Measurements from ENCODE around the gene F3.
"Not testable (repeated sequence)": the region's sequence is repeated elsewhere in the genome, so short reads cannot be mapped to it uniquely, and the experiment has no call there.

The F3 gene

DNA sequence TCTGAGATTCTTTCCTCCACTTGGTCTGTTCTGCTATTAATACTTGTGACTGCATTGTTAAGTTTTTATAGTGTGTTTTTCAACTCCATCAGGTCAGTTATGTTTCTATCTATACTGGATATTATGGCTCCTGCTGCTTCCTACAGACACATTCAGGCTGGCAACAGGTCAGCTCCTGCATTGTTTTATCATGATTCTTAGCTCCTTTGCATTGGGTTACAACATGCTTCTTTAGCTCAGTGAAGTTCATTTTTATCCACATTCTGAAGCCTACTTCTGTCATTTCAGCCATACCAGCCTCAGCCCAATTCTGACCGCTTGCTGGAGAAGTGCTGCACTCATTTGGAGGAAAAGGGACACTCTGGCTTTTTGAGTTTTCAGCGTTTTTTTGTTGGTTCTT, 37.3 kb upstream of the F3 start:
- Histone ChIP-seq H3K27me3 (ENCODE audit: control insufficient read depth, low read length) (no peaks in the 10 kb centered on the region), H3K4me3 (ENCODE audit: low read length) (no peak overlapping the region), H3K9me3 (ENCODE audit: control insufficient read depth, insufficient read depth, low read length) (no peaks in the 10 kb centered on the region), H3K4me2 (ENCODE audit: low read length) (no peak overlapping the region), H3K27ac (ENCODE audit: low read depth, low read length) (no peak overlapping the region), H3K9me2 (replicated peaks; ENCODE audit: control insufficient read depth, low read length) (no peaks in the 10 kb centered on the region), H3K4me1 (ENCODE audit: control insufficient read depth, low read length) (no peaks in the 10 kb centered on the region), H3K36me3 (ENCODE audit: control insufficient read depth, low read length) (no peaks in the 10 kb centered on the region), H3F3A (ENCODE audit: control insufficient read depth, insufficient read depth) (no peaks in the 10 kb centered on the region), H3K79me2 (ENCODE audit: control insufficient read depth, low read length) (no peaks in the 10 kb centered on the region), H4K20me1 (ENCODE audit: control insufficient read depth, insufficient read depth, low read depth, low read length) (no peaks in the 10 kb centered on the region)
- TF ChIP-seq, protein P1, sequence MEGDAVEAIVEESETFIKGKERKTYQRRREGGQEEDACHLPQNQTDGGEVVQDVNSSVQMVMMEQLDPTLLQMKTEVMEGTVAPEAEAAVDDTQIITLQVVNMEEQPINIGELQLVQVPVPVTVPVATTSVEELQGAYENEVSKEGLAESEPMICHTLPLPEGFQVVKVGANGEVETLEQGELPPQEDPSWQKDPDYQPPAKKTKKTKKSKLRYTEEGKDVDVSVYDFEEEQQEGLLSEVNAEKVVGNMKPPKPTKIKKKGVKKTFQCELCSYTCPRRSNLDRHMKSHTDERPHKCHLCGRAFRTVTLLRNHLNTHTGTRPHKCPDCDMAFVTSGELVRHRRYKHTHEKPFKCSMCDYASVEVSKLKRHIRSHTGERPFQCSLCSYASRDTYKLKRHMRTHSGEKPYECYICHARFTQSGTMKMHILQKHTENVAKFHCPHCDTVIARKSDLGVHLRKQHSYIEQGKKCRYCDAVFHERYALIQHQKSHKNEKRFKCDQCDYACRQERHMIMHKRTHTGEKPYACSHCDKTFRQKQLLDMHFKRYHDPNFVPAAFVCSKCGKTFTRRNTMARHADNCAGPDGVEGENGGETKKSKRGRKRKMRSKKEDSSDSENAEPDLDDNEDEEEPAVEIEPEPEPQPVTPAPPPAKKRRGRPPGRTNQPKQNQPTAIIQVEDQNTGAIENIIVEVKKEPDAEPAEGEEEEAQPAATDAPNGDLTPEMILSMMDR (IDR thresholded peaks at IDR 0.05; ENCODE audit: low read depth, low read length, poor library complexity, severe bottlenecking): no peak
- TF ChIP-seq EZH2phosphoT487 (IDR thresholded peaks at IDR 0.05; ENCODE audit: borderline replicate concordance, low read length): no peak

GRCh38 chr1:94573917-94574316, 32.4 kb upstream of the F3 start:
- not testable (repeated sequence) for H3K9me2 ChIP-seq (replicated peaks; ENCODE audit: control insufficient read depth, low read length); H3K36me3 ChIP-seq (ENCODE audit: control insufficient read depth, low read length); H3K4me3 ChIP-seq (ENCODE audit: low read length); H3K79me2 ChIP-seq (ENCODE audit: control insufficient read depth, low read length); H4K20me1 ChIP-seq (ENCODE audit: control insufficient read depth, insufficient read depth, low read depth, low read length); H3K4me2 ChIP-seq (ENCODE audit: low read length); H3K27ac ChIP-seq (ENCODE audit: low read depth, low read length); H3F3A ChIP-seq (ENCODE audit: control insufficient read depth, insufficient read depth); H3K27me3 ChIP-seq (ENCODE audit: control insufficient read depth, low read length); H3K9me3 ChIP-seq (ENCODE audit: control insufficient read depth, insufficient read depth, low read length); H3K4me1 ChIP-seq (ENCODE audit: control insufficient read depth, low read length)

- no peak overlapping the region for H3K4me2 ChIP-seq (ENCODE audit: low read length)
- H4K20me1 ChIP-seq (ENCODE audit: control insufficient read depth, insufficient read depth, low read depth, low read length): no peaks in the 10 kb centered on the region
- no peaks in the 10 kb centered on the region for H3K27me3 ChIP-seq (ENCODE audit: control insufficient read depth, low read length)
- H3K4me3 ChIP-seq (ENCODE audit: low read length): no peak overlapping the region
- H3K27ac ChIP-seq (ENCODE audit: low read depth, low read length): no peak overlapping the region
- H3K4me1 ChIP-seq (ENCODE audit: control insufficient read depth, low read length): no peaks in the 10 kb centered on the region
- no peaks in the 10 kb centered on the region for H3K36me3 ChIP-seq (ENCODE audit: control insufficient read depth, low read length)
- no peaks in the 10 kb centered on the region for H3K9me3 ChIP-seq (ENCODE audit: control insufficient read depth, insufficient read depth, low read length)
- H3F3A ChIP-seq (ENCODE audit: control insufficient read depth, insufficient read depth): no peaks in the 10 kb centered on the region
- TF ChIP-seq, protein P1 (IDR thresholded peaks at IDR 0.05; ENCODE audit: low read depth, low read length, poor library complexity, severe bottlenecking): no peak
- TF ChIP-seq EZH2phosphoT487 (IDR thresholded peaks at IDR 0.05; ENCODE audit: borderline replicate concordance, low read length): no peak
- H3K9me2 ChIP-seq (replicated peaks; ENCODE audit: control insufficient read depth, low read length): no peaks in the 10 kb centered on the region
- no peaks in the 10 kb centered on the region for H3K79me2 ChIP-seq (ENCODE audit: control insufficient read depth, low read length)
Measured at GRCh38 chr1:94572780-94573179, 31.2 kb upstream of the F3 start.

GRCh38 chr1:94570965-94571364, 29.4 kb upstream of the F3 start:
- H3K27ac ChIP-seq (ENCODE audit: low read depth, low read length); H3K4me1 ChIP-seq (ENCODE audit: control insufficient read depth, low read length); H3K27me3 ChIP-seq (ENCODE audit: control insufficient read depth, low read length); H3K79me2 ChIP-seq (ENCODE audit: control insufficient read depth, low read length); H3K4me3 ChIP-seq (ENCODE audit: low read length); H4K20me1 ChIP-seq (ENCODE audit: control insufficient read depth, insufficient read depth, low read depth, low read length); H3F3A ChIP-seq (ENCODE audit: control insufficient read depth, insufficient read depth); H3K4me2 ChIP-seq (ENCODE audit: low read length); H3K9me3 ChIP-seq (ENCODE audit: control insufficient read depth, insufficient read depth, low read length); H3K9me2 ChIP-seq (replicated peaks; ENCODE audit: control insufficient read depth, low read length); H3K36me3 ChIP-seq (ENCODE audit: control insufficient read depth, low read length): not testable (repeated sequence)

- not testable (repeated sequence) for H3K4me1 ChIP-seq (ENCODE audit: control insufficient read depth, low read length); H3K27ac ChIP-seq (ENCODE audit: low read depth, low read length); H3K36me3 ChIP-seq (ENCODE audit: control insufficient read depth, low read length); H3K9me3 ChIP-seq (ENCODE audit: control insufficient read depth, insufficient read depth, low read length); H3K79me2 ChIP-seq (ENCODE audit: control insufficient read depth, low read length); H3K4me3 ChIP-seq (ENCODE audit: low read length); H3F3A ChIP-seq (ENCODE audit: control insufficient read depth, insufficient read depth); H4K20me1 ChIP-seq (ENCODE audit: control insufficient read depth, insufficient read depth, low read depth, low read length); H3K4me2 ChIP-seq (ENCODE audit: low read length); H3K9me2 ChIP-seq (replicated peaks; ENCODE audit: control insufficient read depth, low read length); H3K27me3 ChIP-seq (ENCODE audit: control insufficient read depth, low read length)
Measured at GRCh38 chr1:94568806-94569205, 27.2 kb upstream of the F3 start.

DNA sequence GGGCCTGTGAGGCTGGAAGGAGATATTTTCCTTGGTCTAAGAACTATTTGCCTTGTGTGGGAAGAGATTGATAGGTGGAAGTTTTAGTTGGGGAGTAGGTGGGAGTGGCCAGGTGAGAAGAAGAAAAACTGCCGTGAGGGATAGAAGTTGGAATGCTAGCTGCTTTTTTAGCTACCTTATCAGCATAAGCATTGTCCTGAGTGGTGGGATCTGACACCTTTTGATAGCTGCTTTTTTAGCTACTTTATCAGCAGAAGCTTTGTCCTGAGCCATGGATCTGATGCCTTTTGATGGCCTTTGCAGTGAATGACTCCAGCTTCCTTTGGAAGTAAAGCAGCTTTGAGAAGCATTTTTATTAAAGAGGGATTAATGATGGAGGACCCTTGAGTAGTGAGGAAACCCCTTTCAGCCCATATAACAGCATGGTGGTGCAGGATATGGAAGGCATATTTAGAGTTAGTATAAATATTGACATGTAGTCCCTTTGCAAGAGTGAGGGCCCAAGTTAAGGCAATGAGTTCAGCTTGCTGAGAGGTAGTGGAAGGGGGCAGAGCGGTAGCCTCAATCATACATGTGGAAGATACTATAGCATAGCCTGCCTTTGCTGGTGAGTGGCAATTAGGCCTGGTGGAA, 26.5 kb upstream of the F3 start:
- not testable (repeated sequence) for H3K4me3 ChIP-seq (ENCODE audit: low read length); H3K79me2 ChIP-seq (ENCODE audit: control insufficient read depth, low read length); H3F3A ChIP-seq (ENCODE audit: control insufficient read depth, insufficient read depth); H3K4me1 ChIP-seq (ENCODE audit: control insufficient read depth, low read length); H3K9me2 ChIP-seq (replicated peaks; ENCODE audit: control insufficient read depth, low read length); H3K27me3 ChIP-seq (ENCODE audit: control insufficient read depth, low read length); H3K36me3 ChIP-seq (ENCODE audit: control insufficient read depth, low read length); H3K27ac ChIP-seq (ENCODE audit: low read depth, low read length); H4K20me1 ChIP-seq (ENCODE audit: control insufficient read depth, insufficient read depth, low read depth, low read length); H3K9me3 ChIP-seq (ENCODE audit: control insufficient read depth, insufficient read depth, low read length); H3K4me2 ChIP-seq (ENCODE audit: low read length)

DNA sequence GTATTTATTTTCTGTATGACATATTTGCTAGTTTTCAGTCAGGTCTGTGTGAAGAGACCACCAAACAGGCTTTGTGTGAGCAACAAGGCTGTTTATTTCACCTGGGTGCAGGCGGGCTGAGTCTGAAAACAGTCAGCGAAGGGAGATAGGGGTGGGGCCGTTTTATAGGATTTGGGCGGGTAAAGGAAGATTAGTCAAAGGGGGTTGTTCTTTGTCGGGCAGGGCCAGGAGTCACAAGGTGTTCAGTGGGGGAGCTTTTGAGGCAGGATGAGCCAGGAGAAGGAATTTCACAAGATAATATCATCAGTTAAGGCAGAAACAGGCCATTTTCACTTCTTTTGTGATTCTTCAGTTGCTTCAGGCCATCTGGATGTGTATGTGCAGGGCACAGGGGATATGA, 24.9 kb upstream of the F3 start:
- H3K27me3 ChIP-seq (ENCODE audit: control insufficient read depth, low read length); H3K4me3 ChIP-seq (ENCODE audit: low read length); H3F3A ChIP-seq (ENCODE audit: control insufficient read depth, insufficient read depth); H3K27ac ChIP-seq (ENCODE audit: low read depth, low read length); H3K36me3 ChIP-seq (ENCODE audit: control insufficient read depth, low read length); H3K9me2 ChIP-seq (replicated peaks; ENCODE audit: control insufficient read depth, low read length); H3K4me2 ChIP-seq (ENCODE audit: low read length); H3K79me2 ChIP-seq (ENCODE audit: control insufficient read depth, low read length); H3K4me1 ChIP-seq (ENCODE audit: control insufficient read depth, low read length); H4K20me1 ChIP-seq (ENCODE audit: control insufficient read depth, insufficient read depth, low read depth, low read length); H3K9me3 ChIP-seq (ENCODE audit: control insufficient read depth, insufficient read depth, low read length): not testable (repeated sequence)

Measured in DOHH2 (cell line).